Left lung (tissue), 10 donors: ENCODE data around the gene TUB. TPM values are rescaled to one million over a fixed set of nuclear protein-coding genes. Genes with fewer than 3 reads are reported as not detected.
A peak's percentile ranks its signal among the peaks of the same experiment; 100 is the strongest.

ENCODE experiments used
- ATAC-seq: fragments of 200-7000 bp; cut with Tn5 transposase; one replicate; pipeline ENCODE4 v1.9.1; 2020; ENCODE audit warnings: moderate library complexity
- DNase-seq, 4 donors: peaks; one replicate each; pipeline ENCODE4 v3.0.0-alpha.2; 2013 to 2020
- H3K27ac ChIP-seq, 2 donors: fragments of 200-600 bp; sonication (generic) in 1 of 2; one replicate each; pipeline versions ENCODE4 v1.5.0 to v1.8.0; 2020 to 2021
- H3K27me3 ChIP-seq, 2 donors: fragments of 200-600 bp; sonication (generic) in 1 of 2; one replicate each; pipeline versions ENCODE4 v1.5.0 to v1.8.0; 2020 to 2021
- H3K36me3 ChIP-seq, 2 donors: fragments of 200-600 bp; sonication (generic) in 1 of 2; one replicate each; pipeline versions ENCODE4 v1.5.0 to v1.8.0; 2020 to 2021
- H3K4me1 ChIP-seq, 2 donors: fragments of 200-600 bp; one replicate each; pipeline ENCODE4 v1.8.0; 2021
- H3K4me3 ChIP-seq, 2 donors: fragments of 200-600 bp; sonication (generic) in 1 of 2; one replicate each; pipeline versions ENCODE4 v1.5.0 to v1.8.0; 2020 to 2021; ENCODE audit warnings: mild to moderate bottlenecking in 1 of 2
- H3K9me3 ChIP-seq, 2 donors: fragments of 200-600 bp; sonication (generic) in 1 of 2; one replicate each; pipeline versions ENCODE4 v1.5.0 to v1.8.0; 2020 to 2021
- intact Hi-C, 2 donors: fragments of 100-400 bp; cut with DNase I; formaldehyde crosslinking; loops; one replicate each; pipeline versions ENCODE4 v1.11.2 to v1.14.2; 2022
- polyA plus RNA-seq, 6 donors: library from polyadenylated mRNA; unstranded; fragments of 120-200 nt; gene quantifications; one replicate each; pipeline ENCODE4 v1.2.1, GENCODE V29; 2013; ENCODE audit not compliant: insufficient read length in 6 of 6
- total RNA-seq, 2 donors: library from RNA; stranded (reverse); fragmentation: NEBNext Ultra II Directional; extraction: Animal tissue kit (Norgen Biotek cat#: 25700); gene quantifications; one replicate each; pipeline ENCODE4 v1.2.1, GENCODE V29; 2021
- TF ChIP-seq, protein P1 (sequence below), 2 donors: fragments of 200-600 bp; sonication (generic) in 1 of 2; IDR thresholded peaks; one replicate each; pipeline versions ENCODE4 v1.5.0 to v1.8.0; 2021; ENCODE audit warnings: antibody characterized with exemption in 2 of 2
- donor health status: DM: no; HTN: yes; CAD: no.
- donor health status: DM: no; HTN: no; CAD: no.

The TUB gene
- total and polyA plus RNA-seq, 8 donors = 5.6 to 30.0 (median 26.9) TPM

DNA sequence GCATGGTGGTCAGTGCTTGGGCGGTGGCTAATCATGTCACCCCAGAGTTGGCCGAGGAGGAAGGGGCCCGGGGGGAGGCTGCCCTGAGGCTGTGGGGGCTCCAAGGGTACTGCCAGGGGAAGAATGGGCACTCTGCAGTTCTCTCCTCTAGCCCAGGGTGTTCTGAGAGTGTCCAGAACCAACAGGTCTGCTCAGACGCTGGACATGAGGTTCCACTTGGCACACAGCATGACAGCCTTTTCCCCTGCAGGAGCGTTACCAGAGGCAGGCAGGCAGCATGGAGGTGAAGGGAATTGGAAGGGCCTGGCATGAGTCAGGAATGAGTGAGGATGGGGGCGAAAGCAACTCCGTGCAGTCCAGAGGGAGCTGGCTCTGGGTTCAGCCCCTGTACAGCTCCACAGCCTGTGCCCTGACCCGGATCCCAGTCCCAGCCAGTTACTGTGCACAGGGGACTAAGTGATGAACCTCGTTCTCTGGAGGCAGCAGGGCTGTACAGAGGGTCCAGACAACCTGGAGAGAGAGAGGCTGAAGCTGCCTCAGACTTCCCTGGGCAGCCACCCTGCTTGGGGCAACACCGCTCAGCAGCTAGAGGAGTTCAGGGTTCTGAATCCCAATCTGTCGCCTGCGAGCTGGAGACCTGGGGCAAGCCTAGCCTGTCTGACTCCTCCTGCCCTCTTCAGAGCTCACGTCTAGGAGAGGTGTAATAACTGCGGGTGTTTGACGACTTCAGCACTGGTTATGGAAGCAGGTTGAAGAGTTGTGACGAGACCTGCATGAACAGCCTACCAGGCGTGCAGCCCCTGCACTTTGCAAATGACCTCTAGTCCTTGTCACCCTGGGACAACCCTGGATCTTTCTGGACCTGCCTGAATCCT, 14.7 kb upstream of the TUB start:
- DNase-seq = no peak
- Histone ChIP-seq H3K4me3 (no peak overlapping the region), H3K36me3 (no peaks in the 10 kb centered on the region), H3K27ac (no peak overlapping the region), H3K27me3 (no peaks in the 10 kb centered on the region), H3K9me3 (no peaks in the 10 kb centered on the region), H3K4me1 (peaks cover 0 to 3% of the 10 kb centered on the region in 2 donors)
- TF ChIP-seq, protein P1, sequence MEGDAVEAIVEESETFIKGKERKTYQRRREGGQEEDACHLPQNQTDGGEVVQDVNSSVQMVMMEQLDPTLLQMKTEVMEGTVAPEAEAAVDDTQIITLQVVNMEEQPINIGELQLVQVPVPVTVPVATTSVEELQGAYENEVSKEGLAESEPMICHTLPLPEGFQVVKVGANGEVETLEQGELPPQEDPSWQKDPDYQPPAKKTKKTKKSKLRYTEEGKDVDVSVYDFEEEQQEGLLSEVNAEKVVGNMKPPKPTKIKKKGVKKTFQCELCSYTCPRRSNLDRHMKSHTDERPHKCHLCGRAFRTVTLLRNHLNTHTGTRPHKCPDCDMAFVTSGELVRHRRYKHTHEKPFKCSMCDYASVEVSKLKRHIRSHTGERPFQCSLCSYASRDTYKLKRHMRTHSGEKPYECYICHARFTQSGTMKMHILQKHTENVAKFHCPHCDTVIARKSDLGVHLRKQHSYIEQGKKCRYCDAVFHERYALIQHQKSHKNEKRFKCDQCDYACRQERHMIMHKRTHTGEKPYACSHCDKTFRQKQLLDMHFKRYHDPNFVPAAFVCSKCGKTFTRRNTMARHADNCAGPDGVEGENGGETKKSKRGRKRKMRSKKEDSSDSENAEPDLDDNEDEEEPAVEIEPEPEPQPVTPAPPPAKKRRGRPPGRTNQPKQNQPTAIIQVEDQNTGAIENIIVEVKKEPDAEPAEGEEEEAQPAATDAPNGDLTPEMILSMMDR (IDR thresholded peaks at IDR 0.05) = no peak
- no peak for ATAC-seq
- intact Hi-C loops = no loop called here

DNA sequence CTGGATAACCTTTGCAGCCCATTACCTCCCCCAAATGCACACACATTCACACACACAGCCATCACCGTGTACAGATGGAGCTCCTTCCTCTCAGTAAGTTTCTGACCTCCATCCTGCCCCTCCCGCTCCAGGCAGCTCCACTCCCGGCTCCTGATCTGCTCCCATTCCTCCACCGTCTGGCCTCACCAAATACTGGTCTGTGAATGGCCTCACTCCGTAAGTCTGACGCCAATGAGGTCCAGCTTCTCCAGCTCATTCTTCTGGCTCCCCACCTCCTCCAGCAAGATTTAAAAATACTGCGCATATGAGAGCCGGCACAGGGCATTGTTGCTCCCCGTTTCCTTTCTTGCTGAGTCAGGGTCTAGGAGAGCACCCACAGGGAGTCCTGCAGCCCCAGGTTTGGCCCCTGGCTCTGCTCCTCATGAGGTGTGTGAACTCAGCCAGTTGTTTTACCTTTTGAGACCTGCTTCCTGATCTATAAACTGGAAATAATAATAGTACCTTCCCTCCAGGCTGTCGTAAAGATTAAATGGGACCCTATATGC, 14.0 kb upstream of the TUB start:
- Histone ChIP-seq H3K4me1 (peaks cover 0 to 3% of the 10 kb centered on the region in 2 donors), H3K9me3 (no peaks in the 10 kb centered on the region), H3K36me3 (no peaks in the 10 kb centered on the region), H3K27me3 (peaks cover 0 to 5% of the 10 kb centered on the region in 2 donors), H3K4me3 (no peak overlapping the region), H3K27ac (no peak overlapping the region)
- intact Hi-C loops = no loop called here
- TF ChIP-seq, protein P1 (IDR thresholded peaks at IDR 0.05) = no peak
- ATAC-seq = no peak
- peak in 1 of 4 donors; percentile 22 for DNase-seq

DNA sequence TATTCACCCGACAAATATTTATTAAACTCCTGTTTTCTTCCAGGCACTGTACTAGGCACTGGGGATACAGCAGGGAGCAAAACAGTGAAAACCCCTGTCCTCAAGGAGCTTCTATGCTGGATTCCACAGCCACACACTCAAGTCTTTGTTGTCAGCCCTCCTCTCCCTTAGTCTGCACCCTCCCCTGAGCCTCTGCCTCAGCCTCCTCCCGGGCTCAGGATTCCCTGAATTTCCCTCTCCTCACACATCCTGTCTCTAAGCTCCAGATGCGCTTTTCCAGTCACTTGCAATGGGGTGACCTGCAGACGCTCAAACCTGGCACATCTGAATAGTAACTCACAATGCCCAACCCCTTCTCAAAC, 13.5 kb upstream of the TUB start:
- no peak overlapping the region for H3K4me3 ChIP-seq
- peaks cover 0 to 3% of the 10 kb centered on the region in 2 donors for H3K4me1 ChIP-seq
- peaks cover 0 to 9% of the 10 kb centered on the region in 2 donors for H3K27me3 ChIP-seq
- no peaks in the 10 kb centered on the region for H3K9me3 ChIP-seq
- H3K27ac ChIP-seq = no peak overlapping the region
- TF ChIP-seq, protein P1 (IDR thresholded peaks at IDR 0.05) = no peak
- ATAC-seq (no peak), DNase-seq (no peak)
- H3K36me3 ChIP-seq = no peaks in the 10 kb centered on the region
- intact Hi-C loops = no loop called here

DNA sequence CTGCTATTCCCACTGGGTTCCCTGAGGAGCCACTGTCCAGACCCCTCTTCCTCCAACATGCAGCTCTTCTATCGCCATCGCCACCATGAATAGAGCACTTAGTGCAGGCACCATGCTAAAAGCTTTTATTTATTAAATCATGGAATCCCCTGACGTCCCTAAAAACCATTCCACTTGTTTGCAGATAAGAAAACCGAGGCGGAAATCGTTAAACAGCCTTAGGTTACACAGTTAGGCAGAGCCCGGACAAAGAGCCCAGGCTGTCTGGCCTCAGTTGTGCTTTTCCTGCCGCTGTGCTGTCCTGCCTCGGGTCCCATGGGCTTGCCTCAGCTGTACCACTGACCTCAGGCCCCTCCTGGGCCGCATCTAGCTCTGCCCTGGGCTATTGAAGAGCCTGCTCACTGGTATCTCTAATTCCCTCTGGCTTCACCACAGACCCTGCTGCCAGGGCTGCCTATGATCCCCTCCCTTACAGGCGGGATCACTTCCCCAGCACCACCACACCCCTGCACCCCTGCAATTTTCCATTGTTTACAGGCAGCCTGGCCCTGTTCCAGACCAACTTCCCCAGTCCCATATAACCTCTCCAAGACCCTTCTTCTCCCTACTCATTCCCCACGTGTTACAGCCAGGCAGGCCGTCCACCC, 13.0 kb upstream of the TUB start:
- DNase-seq = peak in 1 of 4 donors; percentile 29
- TF ChIP-seq, protein P1 (IDR thresholded peaks at IDR 0.05) = no peak
- Histone ChIP-seq H3K9me3 (no peaks in the 10 kb centered on the region), H3K27me3 (peaks cover 0 to 9% of the 10 kb centered on the region in 2 donors), H3K36me3 (no peaks in the 10 kb centered on the region), H3K4me3 (no peak overlapping the region), H3K4me1 (peaks cover 0 to 3% of the 10 kb centered on the region in 2 donors), H3K27ac (no peak overlapping the region)
- intact Hi-C loops = no loop called here
- no peak for ATAC-seq
